ENCODE results near the gene ITM2B.

- no peak for TF ChIP-seq CTCF (IDR thresholded peaks at IDR 0.05)
- no peak for TF ChIP-seq EP300 (IDR thresholded peaks at IDR 0.05)
Observed at GRCh38 chr13:48234566-48235340, 1.7 kb downstream of the ITM2B start.

All from upper lobe of left lung (tissue), 4 donors.